ENCODE measurements around the gene RRP9. TPM values are rescaled to one million over a fixed set of nuclear protein-coding genes. Genes with fewer than 3 reads are reported as not detected.
"Not testable (repeated sequence)": the region's sequence is repeated elsewhere in the genome, so short reads cannot be mapped to it uniquely, and the experiment has no call there.

Gene RRP9, protein sequence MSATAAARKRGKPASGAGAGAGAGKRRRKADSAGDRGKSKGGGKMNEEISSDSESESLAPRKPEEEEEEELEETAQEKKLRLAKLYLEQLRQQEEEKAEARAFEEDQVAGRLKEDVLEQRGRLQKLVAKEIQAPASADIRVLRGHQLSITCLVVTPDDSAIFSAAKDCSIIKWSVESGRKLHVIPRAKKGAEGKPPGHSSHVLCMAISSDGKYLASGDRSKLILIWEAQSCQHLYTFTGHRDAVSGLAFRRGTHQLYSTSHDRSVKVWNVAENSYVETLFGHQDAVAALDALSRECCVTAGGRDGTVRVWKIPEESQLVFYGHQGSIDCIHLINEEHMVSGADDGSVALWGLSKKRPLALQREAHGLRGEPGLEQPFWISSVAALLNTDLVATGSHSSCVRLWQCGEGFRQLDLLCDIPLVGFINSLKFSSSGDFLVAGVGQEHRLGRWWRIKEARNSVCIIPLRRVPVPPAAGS
- 10 to 100 TPM; 16.5 to 35.7 (median 18.0) TPM for polyA plus RNA-seq

DNA sequence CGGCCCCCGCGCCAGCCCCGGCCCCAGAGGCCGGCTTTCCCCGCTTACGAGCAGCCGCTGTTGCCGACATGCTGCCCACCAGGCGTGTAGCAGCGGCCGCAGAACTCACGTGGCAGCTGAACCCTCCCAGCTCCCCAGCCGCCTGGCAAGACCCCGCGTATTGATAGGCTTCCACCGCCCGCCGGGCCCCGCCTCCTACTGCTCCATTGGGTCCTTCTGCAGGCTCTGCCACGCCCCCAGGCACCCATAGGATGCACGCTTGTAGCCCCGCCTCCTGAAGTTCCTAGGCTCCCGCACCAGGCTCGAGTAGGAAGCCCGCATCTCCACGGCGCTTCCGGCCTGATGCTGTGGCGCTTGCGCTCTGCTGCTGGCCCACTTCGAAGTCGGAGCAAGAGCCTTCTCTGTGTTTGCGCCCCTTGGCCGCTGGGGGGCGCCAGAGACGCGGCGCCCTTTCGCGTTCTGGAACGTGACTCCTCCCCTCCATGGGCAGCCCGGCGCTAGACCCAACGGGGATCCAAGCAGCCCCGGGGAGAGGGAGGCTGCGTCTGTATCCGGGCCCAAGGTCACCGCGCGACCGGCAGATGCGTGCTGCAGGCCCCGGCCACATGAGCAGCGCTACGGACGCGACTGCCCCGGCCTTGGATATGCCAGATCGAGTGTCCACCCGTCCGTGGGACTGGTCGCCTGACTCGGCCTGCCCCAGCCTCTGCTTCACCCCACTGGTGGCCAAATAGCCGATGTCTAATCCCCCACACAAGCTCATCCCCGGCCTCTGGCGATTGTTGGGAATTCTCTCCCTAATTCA is at the start of gene RRP9, which contains the start of gene PARP3:
Gene RRP9 (minus strand): TSS at position 107 of the 805 bp plus-strand sequence. CDS start 37 bp downstream, at position 70.
Gene PARP3 (plus strand): TSS at position 566 of the 805 bp plus-strand sequence. CDS start 993 bp downstream, outside the sequence.
- peak within 1 kb of the TSS; percentile 89 for H3K27ac ChIP-seq (ENCODE audit: low read depth, low read length)
- 1% methylated on average over 63 to 67 of the region's 67 CpGs for WGBS, 3 donors

DNA sequence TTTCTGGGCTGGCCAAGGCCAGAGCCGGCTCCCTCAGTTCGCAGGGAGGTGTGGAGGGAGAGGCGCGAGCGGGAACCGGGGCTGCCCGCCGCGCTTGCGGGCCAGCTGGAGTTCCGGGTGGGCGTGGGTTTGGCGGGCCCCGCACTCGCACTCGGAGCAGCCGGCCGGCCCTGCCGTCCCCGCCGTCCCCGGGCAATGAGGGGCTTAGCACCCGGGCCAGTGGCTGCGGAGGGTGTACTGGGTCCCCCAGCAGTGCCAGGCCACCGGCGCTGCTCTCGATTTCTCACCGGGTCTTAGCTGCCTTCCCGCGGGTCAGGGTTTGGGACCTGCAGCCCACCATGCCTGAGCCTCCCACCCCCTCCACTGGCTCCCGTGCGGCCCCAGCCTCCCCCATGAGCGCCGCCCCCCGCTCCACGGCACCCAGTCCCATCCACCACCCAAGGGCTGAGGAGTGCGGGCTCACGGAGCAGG is 48.8 kb upstream of the RRP9 start:
- not testable (repeated sequence) for H3K27ac ChIP-seq (ENCODE audit: low read depth, low read length)
- WGBS, 3 donors = 74 to 85% (median 81%) methylated on average over 32 to 38 of the region's 38 CpGs

GRCh38 chr3:51988286-51989146 is 46.8 kb upstream of the RRP9 start:
- WGBS, 3 donors = 78 to 80% (median 79%) methylated on average over 15 of the region's 15 CpGs
- no peak overlapping the region for H3K27ac ChIP-seq (ENCODE audit: low read depth, low read length)

DNA sequence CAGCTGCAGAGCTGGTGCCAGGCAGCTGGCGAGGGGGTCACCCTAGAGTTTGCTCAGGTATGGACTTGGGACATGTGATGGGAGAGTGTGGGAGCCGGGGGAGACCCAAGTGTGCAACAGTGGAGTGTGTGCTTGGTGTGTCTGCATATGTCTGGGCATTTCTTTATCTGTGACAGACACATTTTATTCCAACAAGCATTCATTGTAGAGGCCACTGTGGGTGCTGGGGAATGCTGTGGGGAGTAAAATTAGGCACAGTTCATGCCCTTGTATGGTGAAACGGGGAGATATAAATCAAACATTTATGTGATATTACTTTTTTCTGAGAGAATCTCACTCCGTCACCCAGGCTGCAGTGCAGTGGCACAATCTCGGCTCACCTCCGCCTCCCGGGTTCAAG is 45.9 kb upstream of the RRP9 start:
- 88 to 92% (median 92%) methylated on average over 7 of the region's 7 CpGs for WGBS, 3 donors

DNA sequence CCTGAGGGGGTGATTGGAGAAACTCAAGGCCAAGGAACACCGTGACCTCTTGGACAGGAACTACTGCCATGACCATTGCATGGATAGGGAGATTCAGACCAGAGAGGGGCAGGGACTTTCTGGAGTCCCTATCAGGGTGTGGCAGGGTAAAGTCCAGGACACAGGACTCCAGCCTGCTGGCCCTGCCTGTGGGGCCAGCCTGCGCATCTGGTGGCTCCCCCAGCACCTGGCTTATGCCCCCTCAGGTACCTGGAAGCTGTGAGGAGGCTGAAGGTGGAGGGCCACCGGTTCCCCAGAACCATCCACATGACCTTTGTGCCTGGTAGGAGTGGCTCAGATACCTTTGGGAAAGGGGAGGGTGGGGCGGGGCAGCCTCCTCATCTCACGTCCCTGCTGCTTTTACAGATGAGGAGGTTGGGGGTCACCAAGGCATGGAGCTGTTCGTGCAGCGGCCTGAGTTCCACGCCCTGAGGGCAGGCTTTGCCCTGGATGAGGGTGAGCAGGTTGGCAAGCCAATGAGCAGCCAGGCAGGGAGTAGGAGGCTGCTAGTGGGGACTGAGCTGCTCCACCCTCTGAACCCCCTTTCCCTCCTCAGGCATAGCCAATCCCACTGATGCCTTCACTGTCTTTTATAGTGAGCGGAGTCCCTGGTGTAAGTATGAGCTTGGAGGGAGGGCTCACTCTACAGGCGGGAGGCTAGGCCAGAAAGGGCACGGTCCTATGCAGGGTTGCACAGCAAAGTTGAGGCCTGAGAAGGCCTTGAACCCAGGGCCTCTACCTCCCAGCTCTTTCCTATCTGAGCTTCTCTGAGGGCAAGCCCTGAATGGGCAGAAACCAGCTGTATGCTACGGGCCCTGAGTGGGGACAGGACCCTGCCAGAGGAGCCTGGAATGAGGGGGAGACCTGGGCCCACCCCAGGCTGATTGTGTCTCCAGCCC is 44.6 kb upstream of the RRP9 start:
- WGBS, 3 donors = 83 to 87% (median 84%) methylated on average over 12 of the region's 12 CpGs
- no peak overlapping the region for H3K27ac ChIP-seq (ENCODE audit: low read depth, low read length)

More for the DNA sequence above, 45.9 kb upstream of the RRP9 start:
- no peak overlapping the region for H3K27ac ChIP-seq (ENCODE audit: low read depth, low read length)

DNA sequence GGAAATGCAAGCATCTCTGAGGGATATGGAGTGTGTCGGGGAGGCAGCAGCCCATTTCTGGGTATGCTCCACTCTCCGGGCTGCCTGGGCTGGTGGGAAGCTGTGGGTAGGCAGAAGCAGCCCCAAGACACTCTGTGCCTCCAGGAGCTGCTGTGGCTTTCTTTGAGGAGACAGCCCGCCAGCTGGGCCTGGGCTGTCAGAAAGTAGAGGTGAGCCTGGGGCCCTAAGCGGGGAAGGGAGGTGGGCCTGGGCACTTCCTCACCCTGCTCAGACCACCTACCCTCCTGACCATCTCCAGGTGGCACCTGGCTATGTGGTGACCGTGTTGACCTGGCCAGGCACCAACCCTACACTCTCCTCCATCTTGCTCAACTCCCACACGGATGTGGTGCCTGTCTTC is 43.4 kb upstream of the RRP9 start:
- no peak overlapping the region for H3K27ac ChIP-seq (ENCODE audit: low read depth, low read length)
- WGBS, 3 donors = 86 to 90% (median 88%) methylated on average over 6 of the region's 6 CpGs

DNA sequence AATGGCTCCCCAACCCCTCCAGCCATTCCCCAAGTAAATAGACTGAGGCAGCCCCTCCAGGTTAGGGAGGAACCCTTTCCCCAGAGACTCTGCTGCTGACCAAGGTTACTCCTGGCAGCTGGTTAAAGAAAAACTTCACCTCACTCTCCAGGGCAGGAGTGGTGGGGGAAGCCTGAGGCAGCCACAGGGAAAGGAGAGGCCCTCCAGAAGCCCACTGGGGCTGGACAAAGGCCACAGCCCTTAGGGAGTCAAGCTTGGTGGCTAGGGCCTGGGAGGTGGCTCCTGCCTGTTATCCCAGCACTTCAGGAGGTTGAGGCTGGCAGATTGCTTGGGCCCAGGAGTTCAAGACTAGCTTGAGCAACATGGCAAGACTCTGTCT is 42.6 kb upstream of the RRP9 start:
- H3K27ac ChIP-seq (ENCODE audit: low read depth, low read length) = peak overlapping the region; percentile 76

GRCh38 chr3:51983578-51984268 is 42.0 kb upstream of the RRP9 start:
- peak overlapping the region; percentile 76 for H3K27ac ChIP-seq (ENCODE audit: low read depth, low read length)
- 67 to 74% (median 68%) methylated on average over 21 to 22 of the region's 22 CpGs for whole genome bisulfite sequencing, 3 donors

- WGBS, 3 donors = 0 to 1% (median 0%) methylated on average over 50 to 68 of the region's 68 CpGs
- H3K27ac ChIP-seq (ENCODE audit: low read depth, low read length) = peak within 1 kb of the TSS; percentile 76
Observed at GRCh38 chr3:51982838-51983577, 41.3 kb upstream of the RRP9 start, which contains the start of gene ACY1. Gene ACY1 (plus strand): TSS chr3:51983535. CDS start chr3:51984065, 530 bp downstream.

DNA sequence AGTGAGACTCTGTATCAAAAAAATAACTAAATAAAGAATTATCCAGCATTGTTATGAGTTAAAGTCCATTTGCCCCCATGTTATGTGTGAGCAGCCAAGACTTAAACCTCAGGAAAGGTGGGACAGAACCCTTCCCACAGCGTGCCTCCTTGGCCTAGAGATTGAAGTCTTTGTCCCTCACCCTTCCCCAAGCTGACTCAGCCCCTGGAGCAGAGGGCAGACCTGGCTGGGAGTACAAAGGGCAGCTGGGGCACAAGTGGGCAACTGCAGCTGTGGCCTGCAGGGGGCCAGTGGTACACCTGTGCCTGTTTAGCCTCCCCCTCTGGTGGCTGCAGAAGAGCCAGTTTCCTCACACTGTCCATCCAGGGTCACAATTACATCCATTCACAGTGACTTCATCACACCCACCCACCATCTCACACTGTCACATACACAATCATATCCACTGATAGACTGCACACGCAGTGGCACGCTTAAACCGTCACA is 40.7 kb upstream of the RRP9 start:
- WGBS, 3 donors = 2 to 6% (median 4%) methylated on average over 4 of the region's 4 CpGs
- H3K27ac ChIP-seq (ENCODE audit: low read depth, low read length) = no peak overlapping the region

GRCh38 chr3:51980253-51980652 is 38.5 kb upstream of the RRP9 start:
- 96 to 97% (median 97%) methylated on average over 10 of the region's 10 CpGs for WGBS, 3 donors

DNA sequence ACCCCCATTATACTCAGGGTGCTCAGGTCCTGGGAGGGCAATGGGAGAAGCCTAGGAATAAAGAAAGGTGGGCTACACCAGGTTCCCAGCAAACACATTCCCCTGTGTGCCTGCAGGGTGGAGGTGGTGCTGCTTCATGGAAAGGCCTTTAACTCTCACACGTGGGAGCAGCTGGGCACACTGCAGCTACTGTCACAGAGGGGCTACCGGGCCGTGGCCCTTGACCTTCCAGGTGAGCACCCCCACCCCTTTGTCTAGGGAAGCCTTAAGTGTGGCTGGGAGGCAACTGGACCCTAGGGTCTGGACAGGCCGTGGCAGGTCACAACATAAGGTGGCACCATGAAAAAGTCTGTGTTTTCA is 36.4 kb upstream of the RRP9 start:
- WGBS, 3 donors = 80 to 87% (median 86%) methylated on average over 4 of the region's 4 CpGs
- no peak overlapping the region for H3K27ac ChIP-seq (ENCODE audit: low read depth, low read length)

More at GRCh38 chr3:51980253-51980652, 38.5 kb upstream of the RRP9 start:
- H3K27ac ChIP-seq (ENCODE audit: low read depth, low read length) = no peak overlapping the region

- H3K27ac ChIP-seq (ENCODE audit: low read depth, low read length) = no peak overlapping the region
- whole genome bisulfite sequencing, 3 donors = 82 to 87% (median 86%) methylated on average over 9 of the region's 9 CpGs
Observed at GRCh38 chr3:51977446-51978142, 35.9 kb upstream of the RRP9 start.

GRCh38 chr3:51975852-51976549 is 34.3 kb upstream of the RRP9 start:
- no peak overlapping the region for H3K27ac ChIP-seq (ENCODE audit: low read depth, low read length)
- WGBS, 3 donors = 33 to 38% (median 34%) methylated on average over 46 of the region's 46 CpGs
